ENCODE measurements around the gene PGAM1.

Gene PGAM1

DNA sequence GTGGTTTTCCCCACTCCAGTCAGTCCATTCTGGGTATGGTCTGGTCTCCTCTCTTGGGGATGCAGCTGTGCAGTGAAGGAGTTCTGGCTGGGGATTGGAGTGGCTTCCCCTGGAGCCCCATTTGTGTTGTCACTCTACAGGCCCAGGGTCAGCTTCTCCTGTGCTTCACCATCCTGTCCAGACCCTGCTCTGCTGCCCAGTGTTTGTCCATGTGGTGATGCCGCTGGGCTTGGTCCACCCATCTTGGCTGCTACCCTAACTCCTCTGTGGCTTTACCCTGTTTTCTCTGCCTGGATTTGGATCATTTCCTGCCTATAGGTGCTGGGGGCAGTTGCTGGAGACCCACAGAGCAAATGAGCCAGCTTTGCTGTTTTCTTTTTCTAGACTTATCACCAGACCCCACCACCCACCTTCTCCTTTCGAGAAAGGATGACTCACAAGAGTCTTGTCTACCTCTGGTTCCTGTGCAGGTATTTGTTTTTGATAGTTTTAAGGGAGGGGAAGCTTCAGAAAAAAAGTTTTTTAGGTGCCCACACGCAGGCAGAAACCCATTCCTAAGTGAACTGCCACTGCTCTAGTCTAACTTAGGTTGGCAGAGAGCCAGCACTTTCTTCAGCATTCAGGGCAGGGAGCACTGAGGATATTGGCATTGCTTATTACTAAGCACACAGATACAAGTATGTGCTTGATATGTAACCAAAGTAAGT, 28.5 kb downstream of the PGAM1 start:
- TF ChIP-seq EP300 (IDR thresholded peaks at IDR 0.05; ENCODE audit: borderline replicate concordance) (no peak), NFIC (IDR thresholded peaks at IDR 0.05) (peak; percentile 68), FOXM1 (IDR thresholded peaks at IDR 0.05; ENCODE audit: borderline replicate concordance, low read depth) (no peak)

DNA sequence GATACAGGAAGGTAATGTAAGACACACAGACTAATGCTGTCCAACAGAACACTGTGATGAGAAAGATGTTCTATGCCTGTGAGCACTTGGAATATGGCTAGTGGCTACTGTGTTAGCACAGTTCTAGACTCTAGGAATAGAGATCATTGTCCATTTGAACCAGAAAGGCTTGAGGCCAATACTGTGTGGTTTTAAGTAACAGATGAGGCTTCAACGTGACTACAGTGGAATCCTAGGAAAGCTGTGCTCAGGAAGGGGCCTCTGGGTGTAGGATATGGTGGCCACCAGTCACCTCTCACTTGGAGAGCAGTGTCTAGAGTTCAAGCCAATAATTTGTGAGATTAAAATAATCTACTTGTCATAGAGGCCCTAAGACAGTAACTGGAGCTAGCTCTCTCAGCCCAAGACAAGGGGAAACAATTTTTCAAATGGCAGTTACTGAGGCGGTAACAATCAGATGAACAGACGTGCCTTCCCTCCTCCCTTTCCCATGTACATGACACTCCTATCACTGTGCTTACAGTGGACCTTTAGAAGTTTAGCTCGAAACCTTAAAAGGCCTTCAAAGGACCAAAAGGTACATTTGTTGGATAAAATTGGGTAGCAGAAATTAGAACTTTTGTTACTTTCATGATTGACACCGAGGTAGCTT, 30.2 kb downstream of the PGAM1 start:
- TF ChIP-seq TAF1 (IDR thresholded peaks at IDR 0.05; ENCODE audit: low read depth) (no peak), CREB1 (IDR thresholded peaks at IDR 0.05; ENCODE audit: low read depth) (no peak), NFIC (IDR thresholded peaks at IDR 0.05) (no peak), ZBTB7A (IDR thresholded peaks at IDR 0.05; ENCODE audit: low read depth) (no peak), YY1 (IDR thresholded peaks at IDR 0.05; ENCODE audit: low read depth) (no peak), TEAD4 (IDR thresholded peaks at IDR 0.05) (no peak), RAD21 (IDR thresholded peaks at IDR 0.05; ENCODE audit: low read depth) (no peak), FOXM1 (IDR thresholded peaks at IDR 0.05; ENCODE audit: borderline replicate concordance, low read depth) (no peak), EGR1 (IDR thresholded peaks at IDR 0.05) (no peak), TCF12 (IDR thresholded peaks at IDR 0.05; ENCODE audit: low read depth) (no peak), CEBPB (IDR thresholded peaks at IDR 0.05) (no peak), EP300 (IDR thresholded peaks at IDR 0.05; ENCODE audit: borderline replicate concordance) (no peak)
- TF ChIP-seq, protein P1, sequence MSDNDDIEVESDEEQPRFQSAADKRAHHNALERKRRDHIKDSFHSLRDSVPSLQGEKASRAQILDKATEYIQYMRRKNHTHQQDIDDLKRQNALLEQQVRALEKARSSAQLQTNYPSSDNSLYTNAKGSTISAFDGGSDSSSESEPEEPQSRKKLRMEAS (IDR thresholded peaks at IDR 0.05), result no peak
- TF ChIP-seq, protein P2, sequence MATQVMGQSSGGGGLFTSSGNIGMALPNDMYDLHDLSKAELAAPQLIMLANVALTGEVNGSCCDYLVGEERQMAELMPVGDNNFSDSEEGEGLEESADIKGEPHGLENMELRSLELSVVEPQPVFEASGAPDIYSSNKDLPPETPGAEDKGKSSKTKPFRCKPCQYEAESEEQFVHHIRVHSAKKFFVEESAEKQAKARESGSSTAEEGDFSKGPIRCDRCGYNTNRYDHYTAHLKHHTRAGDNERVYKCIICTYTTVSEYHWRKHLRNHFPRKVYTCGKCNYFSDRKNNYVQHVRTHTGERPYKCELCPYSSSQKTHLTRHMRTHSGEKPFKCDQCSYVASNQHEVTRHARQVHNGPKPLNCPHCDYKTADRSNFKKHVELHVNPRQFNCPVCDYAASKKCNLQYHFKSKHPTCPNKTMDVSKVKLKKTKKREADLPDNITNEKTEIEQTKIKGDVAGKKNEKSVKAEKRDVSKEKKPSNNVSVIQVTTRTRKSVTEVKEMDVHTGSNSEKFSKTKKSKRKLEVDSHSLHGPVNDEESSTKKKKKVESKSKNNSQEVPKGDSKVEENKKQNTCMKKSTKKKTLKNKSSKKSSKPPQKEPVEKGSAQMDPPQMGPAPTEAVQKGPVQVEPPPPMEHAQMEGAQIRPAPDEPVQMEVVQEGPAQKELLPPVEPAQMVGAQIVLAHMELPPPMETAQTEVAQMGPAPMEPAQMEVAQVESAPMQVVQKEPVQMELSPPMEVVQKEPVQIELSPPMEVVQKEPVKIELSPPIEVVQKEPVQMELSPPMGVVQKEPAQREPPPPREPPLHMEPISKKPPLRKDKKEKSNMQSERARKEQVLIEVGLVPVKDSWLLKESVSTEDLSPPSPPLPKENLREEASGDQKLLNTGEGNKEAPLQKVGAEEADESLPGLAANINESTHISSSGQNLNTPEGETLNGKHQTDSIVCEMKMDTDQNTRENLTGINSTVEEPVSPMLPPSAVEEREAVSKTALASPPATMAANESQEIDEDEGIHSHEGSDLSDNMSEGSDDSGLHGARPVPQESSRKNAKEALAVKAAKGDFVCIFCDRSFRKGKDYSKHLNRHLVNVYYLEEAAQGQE (IDR thresholded peaks at IDR 0.05; ENCODE audit: low read depth), result no peak
- TF ChIP-seq, protein P3, sequence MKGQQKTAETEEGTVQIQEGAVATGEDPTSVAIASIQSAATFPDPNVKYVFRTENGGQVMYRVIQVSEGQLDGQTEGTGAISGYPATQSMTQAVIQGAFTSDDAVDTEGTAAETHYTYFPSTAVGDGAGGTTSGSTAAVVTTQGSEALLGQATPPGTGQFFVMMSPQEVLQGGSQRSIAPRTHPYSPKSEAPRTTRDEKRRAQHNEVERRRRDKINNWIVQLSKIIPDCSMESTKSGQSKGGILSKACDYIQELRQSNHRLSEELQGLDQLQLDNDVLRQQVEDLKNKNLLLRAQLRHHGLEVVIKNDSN (IDR thresholded peaks at IDR 0.05), result no peak

DNA sequence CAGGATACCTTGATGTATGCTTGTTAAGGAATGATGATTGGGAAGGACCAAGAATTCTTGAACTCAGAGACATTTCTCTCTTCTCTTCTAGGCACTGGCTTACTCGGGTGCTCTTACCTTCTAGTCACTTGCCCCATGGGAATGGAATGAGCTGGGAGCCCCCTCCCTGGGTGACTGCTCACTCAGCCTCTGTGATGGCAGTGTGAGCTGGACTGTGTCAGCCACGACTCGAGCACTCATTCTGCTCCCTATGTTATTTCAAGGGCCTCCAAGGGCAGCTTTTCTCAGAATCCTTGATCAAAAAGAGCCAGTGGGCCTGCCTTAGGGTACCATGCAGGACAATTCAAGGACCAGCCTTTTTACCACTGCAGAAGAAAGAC, 30.7 kb downstream of the PGAM1 start:
- TF ChIP-seq FOXM1 (IDR thresholded peaks at IDR 0.05; ENCODE audit: borderline replicate concordance, low read depth), result no peak
- TF ChIP-seq CEBPB (IDR thresholded peaks at IDR 0.05), result no peak
- TF ChIP-seq EGR1 (IDR thresholded peaks at IDR 0.05), result no peak
- no peak for TF ChIP-seq YY1 (IDR thresholded peaks at IDR 0.05; ENCODE audit: low read depth)
- TF ChIP-seq, protein P3 (IDR thresholded peaks at IDR 0.05), result no peak
- no peak for TF ChIP-seq NFIC (IDR thresholded peaks at IDR 0.05)
- TF ChIP-seq CREB1 (IDR thresholded peaks at IDR 0.05; ENCODE audit: low read depth), result no peak
- no peak for TF ChIP-seq TAF1 (IDR thresholded peaks at IDR 0.05; ENCODE audit: low read depth)
- no peak for TF ChIP-seq TCF12 (IDR thresholded peaks at IDR 0.05; ENCODE audit: low read depth)
- TF ChIP-seq, protein P2 (IDR thresholded peaks at IDR 0.05; ENCODE audit: low read depth), result no peak
- no peak for TF ChIP-seq EP300 (IDR thresholded peaks at IDR 0.05; ENCODE audit: borderline replicate concordance)
- TF ChIP-seq, protein P1 (IDR thresholded peaks at IDR 0.05), result no peak
- TF ChIP-seq RAD21 (IDR thresholded peaks at IDR 0.05; ENCODE audit: low read depth), result no peak
- no peak for TF ChIP-seq TEAD4 (IDR thresholded peaks at IDR 0.05)
- TF ChIP-seq ZBTB7A (IDR thresholded peaks at IDR 0.05; ENCODE audit: low read depth), result no peak

DNA sequence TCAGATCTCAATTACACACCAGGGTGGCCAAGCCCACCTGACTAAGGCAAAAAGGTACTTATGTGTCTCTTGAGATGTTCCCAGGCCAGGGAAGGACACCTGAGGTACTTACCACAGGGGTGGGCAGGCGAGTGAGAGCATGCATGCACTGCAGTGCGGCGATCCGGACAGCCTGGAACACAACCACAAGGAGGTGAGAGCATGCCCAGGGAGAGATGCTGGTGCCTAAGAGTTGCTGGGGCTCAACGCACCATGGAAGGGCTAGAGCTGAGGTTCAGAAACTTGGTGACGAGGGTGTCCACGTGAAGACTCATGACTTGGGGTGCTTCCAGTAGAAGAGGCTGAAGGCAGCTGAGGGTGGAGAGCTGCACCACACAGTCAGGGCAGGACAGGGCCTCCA, 33.1 kb downstream of the PGAM1 start:
- TF ChIP-seq EP300 (IDR thresholded peaks at IDR 0.05; ENCODE audit: borderline replicate concordance), result no peak
- TF ChIP-seq NFIC (IDR thresholded peaks at IDR 0.05), result no peak
- TF ChIP-seq EGR1 (IDR thresholded peaks at IDR 0.05), result no peak
- TF ChIP-seq, protein P1 (IDR thresholded peaks at IDR 0.05), result no peak
- no peak for TF ChIP-seq RAD21 (IDR thresholded peaks at IDR 0.05; ENCODE audit: low read depth)
- TF ChIP-seq FOXM1 (IDR thresholded peaks at IDR 0.05; ENCODE audit: borderline replicate concordance, low read depth), result no peak
- TF ChIP-seq YY1 (IDR thresholded peaks at IDR 0.05; ENCODE audit: low read depth), result no peak
- no peak for TF ChIP-seq CREB1 (IDR thresholded peaks at IDR 0.05; ENCODE audit: low read depth)
- TF ChIP-seq TEAD4 (IDR thresholded peaks at IDR 0.05), result no peak
- TF ChIP-seq TAF1 (IDR thresholded peaks at IDR 0.05; ENCODE audit: low read depth), result no peak
- TF ChIP-seq, protein P2 (IDR thresholded peaks at IDR 0.05; ENCODE audit: low read depth), result no peak
- no peak for TF ChIP-seq CEBPB (IDR thresholded peaks at IDR 0.05)
- TF ChIP-seq ZBTB7A (IDR thresholded peaks at IDR 0.05; ENCODE audit: low read depth), result no peak
- TF ChIP-seq TCF12 (IDR thresholded peaks at IDR 0.05; ENCODE audit: low read depth), result no peak
- TF ChIP-seq, protein P3 (IDR thresholded peaks at IDR 0.05), result no peak
